Stimulated activated CD4-positive, alpha-beta T cell treated with anti-CD3 and anti-CD28 coated beads, Interleukin-1b, Interleukin-23, amount 100 ng/mL, for 24 hours (primary cell): ENCODE results near the gene ICE1.
"Not testable (repeated sequence)": the region's sequence is repeated elsewhere in the genome, so short reads cannot be mapped to it uniquely, and the experiment has no call there.

Source experiments
- DNase-seq, 4 experiments: peaks; one replicate each; pipeline ENCODE4 v3.0.0-alpha.2; 2020; ENCODE audit warnings: low read depth in 4 of 4, low spot score in 1 of 4

The ICE1 gene

DNA sequence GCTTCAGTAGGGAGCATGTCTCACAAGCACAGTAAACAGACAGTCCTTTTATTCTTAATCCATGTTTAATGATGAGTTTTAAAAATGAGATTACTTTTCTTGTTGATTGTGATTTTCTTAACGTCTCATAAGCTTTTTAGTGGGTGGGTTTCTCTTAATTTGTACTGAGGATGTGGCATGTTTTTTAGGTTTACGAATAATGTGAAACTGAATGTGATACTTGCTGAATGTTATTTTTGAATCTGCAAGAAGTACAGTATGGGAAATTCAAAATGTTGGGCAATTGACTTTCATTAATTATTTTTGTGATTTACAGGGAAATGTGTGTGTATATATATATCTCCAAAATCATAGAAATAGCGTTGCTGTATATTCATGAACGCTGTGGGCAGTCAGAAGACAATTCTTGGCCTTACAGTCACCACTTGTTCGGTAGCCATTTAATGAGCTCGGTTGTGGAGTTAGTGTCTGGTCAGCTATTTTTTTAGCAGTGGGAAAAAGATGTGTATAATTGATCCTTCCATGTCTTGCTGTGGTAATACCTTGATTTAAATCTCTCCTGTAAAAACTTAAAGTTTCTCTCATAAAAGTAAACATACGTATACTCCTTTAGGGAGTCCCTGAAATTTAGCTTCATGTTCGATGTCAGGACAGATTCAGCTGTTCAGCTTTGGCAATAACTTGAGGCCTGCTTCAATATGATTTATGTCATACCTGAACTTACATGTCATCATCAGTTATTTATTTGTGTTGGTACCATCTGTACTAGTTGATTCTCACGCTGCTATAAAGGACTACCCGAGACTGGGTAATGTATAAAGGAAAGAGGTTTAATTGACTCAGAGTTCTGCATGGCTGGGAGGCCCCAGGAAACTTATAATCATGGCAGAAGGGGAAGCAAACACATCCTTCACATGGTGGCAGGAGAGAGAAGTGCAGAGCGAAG is 15.0 kb downstream of the ICE1 start:
- no peak for DNase-seq

- no peak for DNase-seq
These were observed 29.4 kb downstream of the ICE1 start for GRCh38 chr5:5451863-5452262.

DNA sequence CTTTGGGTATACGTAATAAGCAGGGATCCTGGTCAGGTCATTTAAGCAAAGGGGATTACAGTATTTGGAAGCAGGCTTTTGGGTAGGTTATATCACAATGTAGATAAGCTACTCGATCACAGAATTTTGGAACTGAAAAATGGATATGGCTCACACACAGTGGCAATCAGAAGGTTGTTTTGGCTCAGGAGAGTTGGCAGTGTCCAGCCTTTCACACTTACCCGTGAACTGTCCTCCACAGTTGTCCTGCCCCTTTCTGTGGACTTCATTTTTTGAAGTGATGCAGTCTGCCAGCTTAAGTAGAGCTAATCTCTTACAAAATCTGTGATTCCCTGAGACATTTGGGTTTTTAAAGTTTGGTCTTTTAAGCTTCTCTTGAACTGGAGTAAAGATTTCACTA is 30.7 kb downstream of the ICE1 start:
- DNase-seq, result no peak

- DNase-seq, result no peak
These were observed 31.9 kb downstream of the ICE1 start for GRCh38 chr5:5454391-5454790.

GRCh38 chr5:5456858-5457257 is 34.4 kb downstream of the ICE1 start:
- no peak for DNase-seq

- DNase-seq, result no peak
These were observed 37.8 kb downstream of the ICE1 start for GRCh38 chr5:5460311-5460710.

GRCh38 chr5:5461012-5461411 is 38.5 kb downstream of the ICE1 start:
- no peak for DNase-seq

DNA sequence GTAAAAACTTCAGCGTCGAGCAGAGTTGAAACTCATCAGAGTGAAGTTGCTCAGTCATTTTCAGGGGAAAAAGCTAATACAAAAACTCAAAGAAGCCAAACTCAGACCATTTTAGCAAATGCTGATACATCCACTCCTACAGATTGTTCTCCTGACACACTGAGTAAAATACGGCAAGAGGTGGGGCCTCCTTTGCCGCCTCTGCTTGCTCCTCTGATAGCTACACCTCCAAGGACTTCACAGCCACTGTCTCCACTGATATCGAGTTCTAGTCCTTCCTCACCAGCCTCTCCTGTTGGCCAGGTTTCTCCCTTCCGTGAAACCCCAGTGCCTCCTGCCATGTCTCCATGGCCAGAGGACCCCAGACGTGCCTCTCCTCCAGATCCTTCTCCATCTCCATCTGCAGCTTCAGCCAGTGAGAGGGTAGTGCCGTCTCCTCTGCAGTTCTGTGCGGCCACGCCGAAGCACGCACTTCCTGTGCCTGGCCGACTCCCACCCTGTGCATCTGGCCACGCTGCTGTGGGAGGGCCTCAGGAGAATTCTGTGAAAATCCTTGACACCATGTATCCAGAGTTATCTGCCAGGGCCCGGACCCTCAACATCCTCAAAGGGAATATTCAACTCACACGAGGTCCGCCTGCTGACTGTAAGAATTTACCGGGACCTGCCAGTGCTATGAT is 41.7 kb downstream of the ICE1 start:
- DNase-seq, result no peak

- DNase-seq, result no peak
These were observed 43.8 kb downstream of the ICE1 start for GRCh38 chr5:5466227-5466626.

DNA sequence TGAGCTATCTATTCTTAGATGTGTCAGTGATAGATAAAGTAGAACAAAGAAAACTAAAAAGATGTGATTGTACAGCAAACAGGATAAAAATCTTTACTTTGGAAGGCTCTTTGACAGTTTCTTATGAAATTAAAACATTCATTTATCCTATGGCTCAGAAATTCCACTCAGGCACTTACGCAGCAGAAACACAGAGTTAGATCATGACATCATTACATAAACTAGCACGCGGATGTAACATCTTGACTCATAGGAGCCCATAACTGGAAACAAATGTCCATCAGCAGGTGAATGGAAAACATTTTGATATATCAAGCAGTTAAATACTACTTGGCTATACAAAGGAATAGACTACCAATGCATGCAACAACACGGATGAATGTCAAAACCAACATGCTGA is 45.3 kb downstream of the ICE1 start:
- DNase-seq, result no peak

DNA sequence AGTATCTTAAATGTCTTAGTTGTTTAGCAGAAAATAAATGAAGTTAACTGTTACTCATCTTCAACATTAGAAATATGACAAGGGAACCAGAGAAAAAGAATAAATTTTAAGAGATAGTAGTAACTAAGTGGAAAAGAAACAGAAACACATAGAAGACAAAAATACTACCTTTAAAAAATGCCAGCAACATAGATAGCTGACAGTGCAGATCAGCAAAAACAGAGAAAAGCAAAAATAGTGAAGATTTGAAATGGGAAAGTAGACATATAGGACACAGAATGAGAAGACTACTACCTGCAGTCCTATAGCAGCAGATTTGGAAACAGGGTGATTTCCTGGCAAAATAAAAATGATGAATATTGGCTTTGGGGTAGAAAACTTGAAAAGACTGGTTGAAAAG is 48.5 kb downstream of the ICE1 start:
- no peak for DNase-seq

- DNase-seq, result no peak
These were observed 50.7 kb downstream of the ICE1 start for GRCh38 chr5:5473226-5473625.

DNA sequence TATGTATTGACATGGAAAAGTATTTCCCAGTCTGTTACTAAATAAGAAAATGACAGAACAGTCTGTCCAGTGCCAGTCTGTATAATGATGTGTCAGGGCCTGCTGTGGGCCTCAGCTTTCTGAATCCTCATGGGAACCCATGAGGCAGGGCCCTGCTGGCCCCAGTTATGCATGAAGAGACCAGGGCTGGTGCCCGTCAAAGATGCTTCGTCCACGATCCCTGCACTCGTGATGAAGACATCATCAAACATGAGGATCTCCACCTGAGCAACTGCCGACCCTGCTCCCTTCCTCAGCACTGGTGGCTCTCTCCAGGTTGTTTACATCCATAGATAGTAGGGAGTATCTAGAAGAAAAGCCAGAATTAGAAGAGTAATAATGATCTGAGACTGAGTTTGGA is 52.5 kb downstream of the ICE1 start:
- DNase-seq, result no peak

GRCh38 chr5:5475975-5476374 is 53.5 kb downstream of the ICE1 start:
- DNase-seq, result no peak

DNA sequence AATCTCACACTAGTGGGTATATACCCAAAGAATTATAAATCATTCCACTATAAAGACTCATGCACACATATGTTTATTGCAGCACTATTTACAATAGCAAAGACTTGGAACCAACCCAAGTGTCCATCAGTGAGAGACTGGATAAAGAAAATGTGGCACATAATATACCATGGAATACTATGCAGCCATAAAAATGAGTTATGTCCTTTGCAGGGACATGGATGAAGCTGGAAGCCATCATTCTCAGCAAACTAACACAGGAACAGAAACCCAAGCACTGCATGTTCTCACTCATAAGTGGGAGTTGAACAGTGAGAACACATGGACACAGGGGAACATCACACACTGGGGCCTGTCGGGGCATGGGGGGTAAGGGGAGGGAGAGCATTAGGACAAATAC is 57.1 kb downstream of the ICE1 start:
- not testable (repeated sequence) for DNase-seq

- DNase-seq, result no peak
These were observed 58.1 kb downstream of the ICE1 start for GRCh38 chr5:5480481-5481111.

GRCh38 chr5:5481206-5481605 is 58.7 kb downstream of the ICE1 start:
- no peak for DNase-seq

DNA sequence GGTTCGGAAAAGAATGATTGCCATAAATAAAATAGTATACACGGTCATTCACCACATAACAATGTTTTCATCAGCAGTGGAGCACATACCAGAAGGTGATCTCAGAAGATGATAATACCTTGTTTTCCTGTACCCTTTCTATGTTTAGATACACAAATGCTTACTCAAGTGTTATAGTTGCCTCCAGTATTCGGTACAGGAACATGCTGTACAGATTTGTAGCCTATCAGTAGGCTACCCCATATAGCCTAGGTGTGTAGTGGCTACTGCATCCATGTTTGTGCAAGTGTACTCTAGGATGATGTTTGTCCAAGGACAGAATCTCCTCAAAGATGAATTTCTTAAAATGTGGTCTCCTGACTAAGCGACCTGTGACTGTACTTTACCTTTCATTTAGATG is 59.2 kb downstream of the ICE1 start:
- no peak for DNase-seq

DNA sequence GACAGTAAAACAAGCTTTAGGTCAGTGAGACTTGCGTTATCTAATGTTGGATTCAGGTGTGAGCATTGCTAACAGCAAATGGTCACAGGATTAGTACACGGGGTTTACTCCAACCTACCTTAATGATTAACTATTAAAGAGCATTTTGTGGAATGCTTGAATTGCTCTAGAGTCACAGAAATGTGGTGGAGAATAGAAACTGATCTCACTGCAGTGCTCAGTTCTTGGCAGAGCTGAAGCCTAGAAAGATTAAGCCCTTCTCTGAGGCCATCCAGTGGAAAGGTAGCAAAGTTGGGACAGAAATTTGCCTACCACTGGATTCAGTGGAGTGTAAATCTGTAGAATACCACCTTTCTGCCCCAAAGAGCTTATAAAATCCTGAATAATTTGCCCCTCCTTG is 60.9 kb downstream of the ICE1 start:
- no peak for DNase-seq

DNA sequence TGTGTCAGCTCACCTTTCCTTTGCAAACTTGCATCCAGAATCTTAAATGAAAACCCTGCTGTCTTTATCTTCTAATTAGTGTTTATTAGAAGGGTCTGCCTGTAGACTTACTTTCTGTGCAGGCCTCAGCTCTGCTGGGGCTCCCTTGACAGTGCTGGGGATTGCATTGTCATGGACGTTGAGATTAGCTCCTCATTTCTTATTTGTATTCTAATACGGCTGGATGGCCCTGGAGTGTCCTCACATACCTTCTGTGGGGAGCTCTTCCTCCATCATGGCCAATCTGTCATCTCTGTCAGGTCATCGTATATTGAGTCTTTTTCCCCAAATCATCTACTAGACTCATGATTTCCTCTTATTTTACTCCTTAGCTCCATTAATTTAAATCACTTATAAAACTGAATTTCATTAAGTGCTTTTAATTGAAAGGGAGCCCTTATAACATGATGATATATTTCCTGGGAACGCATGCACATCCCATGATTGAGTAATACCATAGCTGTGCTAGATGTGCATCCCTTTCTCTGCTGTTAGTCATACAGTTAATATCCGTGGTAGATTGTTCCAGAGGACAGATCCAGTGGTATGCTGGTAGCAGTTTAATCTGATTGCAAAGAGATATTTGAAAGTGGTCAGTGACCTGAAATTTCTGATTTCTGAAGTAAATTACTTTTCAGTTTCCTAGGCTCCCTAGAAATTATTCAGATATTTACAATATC is 61.6 kb downstream of the ICE1 start:
- DNase-seq, result no peak

DNA sequence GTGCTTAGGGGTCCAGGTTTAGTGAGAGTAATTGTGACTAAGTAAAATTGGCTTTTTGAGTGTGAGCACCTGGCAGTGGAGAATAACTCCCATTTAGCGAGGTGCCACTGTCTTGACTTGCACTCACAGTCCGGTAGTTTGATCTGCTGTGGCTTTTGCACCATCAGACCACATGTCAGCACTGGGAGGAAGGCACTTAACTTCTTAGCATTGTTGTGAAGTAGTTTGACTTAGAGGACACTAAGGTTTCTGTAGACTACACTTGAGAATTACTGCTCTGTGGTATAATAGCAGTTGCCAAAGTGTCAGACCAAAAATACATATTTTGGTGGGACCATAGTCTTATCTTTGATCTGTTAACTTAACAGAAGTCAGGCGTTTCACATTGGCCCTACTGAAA is 63.6 kb downstream of the ICE1 start:
- DNase-seq, result no peak
